Stomach (tissue), 19 donors: Measurements from ENCODE around the gene RLN2. TPM values are rescaled to one million over a fixed set of nuclear protein-coding genes. Genes with fewer than 3 reads are reported as not detected.
"Not testable (repeated sequence)": the region's sequence is repeated elsewhere in the genome, so short reads cannot be mapped to it uniquely, and the experiment has no call there.

Source experiments
- DNase-seq, 2 donors: peaks; one replicate each; pipeline versions ENCODE4 v3.0.0 to v3.0.0-alpha.2; 2013 to 2019
- H3K27ac ChIP-seq, 5 donors: fragments of 200-600 bp in 4 of 5; sonication (generic) in 4 of 5; one replicate each; pipeline ENCODE4 v1.5.1; 2013 to 2019; ENCODE audit warnings: mild to moderate bottlenecking in 1 of 5, moderate library complexity in 1 of 5
- H3K27me3 ChIP-seq, 3 donors: fragments of 200-600 bp; sonication (generic); one replicate each; pipeline ENCODE4 v1.5.1; 2017 to 2019; ENCODE audit warnings: mixed run types in 1 of 3
- H3K36me3 ChIP-seq, 4 donors: fragments of 200-600 bp; sonication (generic); 1 replicate in 3 of 4; 2 replicates in 1 of 4; pipeline ENCODE4 v1.5.1; 2016 to 2019
- H3K4me1 ChIP-seq, 4 donors: fragments of 200-600 bp; sonication (generic); one replicate each; pipeline ENCODE4 v1.5.1; 2016 to 2019
- H3K4me3 ChIP-seq, 4 donors: fragments of 200-600 bp; sonication (generic) in 3 of 4; one replicate each; pipeline ENCODE4 v1.5.1; 2016 to 2019; ENCODE audit warnings: mild to moderate bottlenecking in 1 of 4
- H3K9me3 ChIP-seq, 4 donors: fragments of 200-600 bp; sonication (generic); one replicate each; pipeline ENCODE4 v1.5.1; 2016 to 2019
- EP300 ChIP-seq: sonication (generic); formaldehyde crosslinking; IDR thresholded peaks from one replicate; pipeline ENCODE4 v1.6.1; 2017; ENCODE audit warnings: antibody characterized with exemption
- POLR2A ChIP-seq, 4 donors: fragments of 450-650 bp; IDR thresholded peaks; one replicate each; pipeline ENCODE4 v1.6.1; 2016; ENCODE audit warnings: antibody characterized with exemption in 4 of 4, control low read depth in 2 of 4, mild to moderate bottlenecking in 1 of 4, moderate library complexity in 1 of 4
- POLR2AphosphoS5 ChIP-seq, 3 donors: sonication (generic); formaldehyde crosslinking; IDR thresholded peaks; one replicate each; pipeline ENCODE4 v1.6.1; 2016; ENCODE audit warnings: antibody characterized with exemption in 3 of 3
- WGBS, 5 donors: extraction: QIAGEN DNeasy Blood & Tissue Kit in 3 of 5; methylation state at CpG; one replicate each; pipeline versions ENCODE4 v1.1.5 to v1.1.7; 2013 to 2018; 5-methylcytosine and 5-hydroxymethylcytosine counted together
- intact Hi-C: fragments of 100-400 bp; cut with DNase I; formaldehyde crosslinking; loops from one replicate; pipeline ENCODE4 v1.15.1; 2023; ENCODE audit warnings: low total_unique reads
- long read RNA-seq, 10 donors: transcript quantifications; one replicate each; lab custom pipeline, GENCODE V29; 2026
- polyA plus RNA-seq, 3 donors: library from polyadenylated mRNA; stranded (reverse); fragments of 200-250 nt; gene quantifications; one replicate each; pipeline ENCODE4 v1.2.3, GENCODE V29; 2013
- total RNA-seq, 5 donors: library from RNA; depleted of rRNA; stranded (reverse); fragments of >200 nt; gene quantifications; one replicate each; pipeline versions ENCODE4 v1.1.0 to v1.2.3, GENCODE V29; 2014 to 2016
- TF ChIP-seq, protein P1 (sequence below), 7 experiments: fragments of 450-650 bp in 4 of 7; fragments of 200-600 bp in 3 of 7; sonication (generic) in 3 of 7; IDR thresholded peaks; one replicate each; pipeline ENCODE4 v1.5.1; 2016 to 2019; ENCODE audit warnings: antibody characterized with exemption in 7 of 7, control low read depth in 2 of 7, mild to moderate bottlenecking in 1 of 7
- donor health status: healthy with polysubstance abuse.
- donor health status: Bipolar disorder and iron deficiency.
- donor health status: healthy.

The RLN2 gene
- under 1 TPM in 1 of 5 donors, not detected in 4; 0.37 TPM for total RNA-seq
- under 1 TPM in 1 of 3 donors, not detected in 2; 0.83 TPM for polyA plus RNA-seq
- long read RNA-seq, donor 1, result 0 reads
- long read RNA-seq, donor 2, result 0 reads
- long read RNA-seq, donor 3, result 0 reads
- long read RNA-seq, donor 4, result 0 reads
- long read RNA-seq, donor 5, result 0 reads
- long read RNA-seq, donor 6, result 0 reads
- long read RNA-seq, donor 7, result 0 reads
- long read RNA-seq, donor 8, result 0 reads
- long read RNA-seq, donor 9, result 0 reads
- long read RNA-seq, donor 10, result 0 reads

GRCh38 chr9:5303840-5304795, at the start of gene RLN2:
Gene RLN2 (minus strand): TSS chr9:5304716. CDS start chr9:5304580, 136 bp downstream.
- H3K27me3 ChIP-seq, H3K4me1 ChIP-seq, H3K4me3 ChIP-seq, H3K36me3 ChIP-seq, intact Hi-C loops, H3K9me3 ChIP-seq, H3K27ac ChIP-seq: not testable (repeated sequence)
- 19 to 27% (median 26%) methylated on average over 14 to 15 of the region's 50 CpGs for WGBS, 5 donors
- peak in 1 of 2 donors; percentile 15 for DNase-seq

DNA sequence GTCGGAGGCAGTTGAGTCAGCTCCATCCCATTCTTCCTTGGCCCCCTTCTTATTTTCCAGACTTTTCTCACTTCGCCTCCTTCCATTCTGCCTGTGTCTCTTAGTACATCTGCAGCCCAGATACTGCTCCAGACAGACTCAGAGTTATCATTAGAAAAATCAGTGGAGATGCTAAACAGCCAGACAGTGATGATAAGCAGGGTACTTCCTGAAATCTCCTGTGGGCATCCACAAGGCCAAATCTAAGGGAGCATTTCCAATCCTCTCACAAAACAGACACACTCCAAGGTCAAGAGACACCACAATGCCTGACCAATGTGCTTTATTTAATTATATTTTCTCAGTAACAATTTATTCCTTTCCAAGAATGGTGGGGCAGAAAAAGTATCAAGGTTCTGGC, 49.7 kb upstream of the RLN2 start:
- Histone ChIP-seq H3K9me3 (peaks cover 0 to 17% (median 3%) of the 10 kb centered on the region in 4 donors), H3K27ac (no peak overlapping the region), H3K4me1 (no peaks in the 10 kb centered on the region), H3K36me3 (peaks cover 0 to 18% (median 8%) of the 10 kb centered on the region in 4 donors), H3K4me3 (no peak overlapping the region), H3K27me3 (no peaks in the 10 kb centered on the region)
- TF ChIP-seq, protein P1, sequence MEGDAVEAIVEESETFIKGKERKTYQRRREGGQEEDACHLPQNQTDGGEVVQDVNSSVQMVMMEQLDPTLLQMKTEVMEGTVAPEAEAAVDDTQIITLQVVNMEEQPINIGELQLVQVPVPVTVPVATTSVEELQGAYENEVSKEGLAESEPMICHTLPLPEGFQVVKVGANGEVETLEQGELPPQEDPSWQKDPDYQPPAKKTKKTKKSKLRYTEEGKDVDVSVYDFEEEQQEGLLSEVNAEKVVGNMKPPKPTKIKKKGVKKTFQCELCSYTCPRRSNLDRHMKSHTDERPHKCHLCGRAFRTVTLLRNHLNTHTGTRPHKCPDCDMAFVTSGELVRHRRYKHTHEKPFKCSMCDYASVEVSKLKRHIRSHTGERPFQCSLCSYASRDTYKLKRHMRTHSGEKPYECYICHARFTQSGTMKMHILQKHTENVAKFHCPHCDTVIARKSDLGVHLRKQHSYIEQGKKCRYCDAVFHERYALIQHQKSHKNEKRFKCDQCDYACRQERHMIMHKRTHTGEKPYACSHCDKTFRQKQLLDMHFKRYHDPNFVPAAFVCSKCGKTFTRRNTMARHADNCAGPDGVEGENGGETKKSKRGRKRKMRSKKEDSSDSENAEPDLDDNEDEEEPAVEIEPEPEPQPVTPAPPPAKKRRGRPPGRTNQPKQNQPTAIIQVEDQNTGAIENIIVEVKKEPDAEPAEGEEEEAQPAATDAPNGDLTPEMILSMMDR (IDR thresholded peaks at IDR 0.05), result no peak
- DNase-seq, result no peak
- intact Hi-C loops, result no loop called here
- 79 to 95% (median 94%) methylated on average over 2 of the region's 2 CpGs for WGBS, 5 donors

DNA sequence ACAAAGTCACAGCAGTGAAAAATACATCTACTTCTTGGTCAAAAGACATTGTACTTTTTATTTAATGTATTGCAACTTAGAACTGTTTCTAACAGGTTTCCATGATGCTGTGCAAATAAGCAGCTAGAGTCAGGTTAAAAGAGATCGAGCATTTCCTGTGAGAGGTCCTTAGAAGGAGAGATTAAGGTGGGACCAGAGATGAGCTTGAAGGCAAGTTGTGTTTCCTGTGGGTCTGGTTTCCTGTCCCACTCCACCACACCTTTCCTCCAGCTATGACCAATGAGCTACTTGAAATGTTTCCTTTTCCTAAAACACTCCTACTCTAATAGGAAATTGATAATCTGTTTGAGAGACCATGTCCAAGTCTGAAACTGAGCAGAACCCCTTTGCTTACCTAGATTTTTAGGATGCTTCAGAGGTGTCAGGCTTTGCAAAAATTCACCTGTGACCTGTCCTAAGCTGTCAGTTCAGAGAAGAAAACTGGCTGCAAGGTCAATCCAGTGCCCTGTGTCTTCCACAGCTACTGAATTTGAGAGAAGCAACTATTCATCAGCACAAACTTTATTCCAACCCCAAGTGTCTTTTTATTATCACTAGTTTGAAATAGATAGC, 48.2 kb upstream of the RLN2 start:
- 45 to 59% (median 54%) methylated on average over 1 of the region's 1 CpG for WGBS, 5 donors
- no peak for TF ChIP-seq POLR2AphosphoS5 (IDR thresholded peaks at IDR 0.05)
- TF ChIP-seq, protein P1 (IDR thresholded peaks at IDR 0.05), result no peak
- TF ChIP-seq EP300, result no peak
- TF ChIP-seq POLR2A (IDR thresholded peaks at IDR 0.05), result no peak
- H3K27me3 ChIP-seq, result no peaks in the 10 kb centered on the region
- H3K4me1 ChIP-seq, result no peaks in the 10 kb centered on the region
- no peak overlapping the region for H3K4me3 ChIP-seq
- intact Hi-C loops, result no loop called here
- peaks cover 0 to 20% (median 3%) of the 10 kb centered on the region in 4 donors for H3K9me3 ChIP-seq
- no peak overlapping the region for H3K27ac ChIP-seq
- peak in 1 of 2 donors; percentile 17 for DNase-seq
- peaks cover 0 to 18% (median 7%) of the 10 kb centered on the region in 4 donors for H3K36me3 ChIP-seq

- H3K27me3 ChIP-seq, H3K4me1 ChIP-seq, intact Hi-C loops, H3K36me3 ChIP-seq, H3K9me3 ChIP-seq, H3K27ac ChIP-seq: not testable (repeated sequence)
- H3K4me3 ChIP-seq, result peak within 1 kb of the TSS in 1 of 4 donors; percentile 26
- 12 to 50% (median 21%) methylated on average over 4 to 14 of the region's 50 CpGs for WGBS, 5 donors
- peak in 1 of 2 donors; percentile 17 for DNase-seq
Observed at GRCh38 chr9:5338992-5339981, 34.8 kb upstream of the RLN2 start, which contains the start of gene RLN1. Gene RLN1 (minus strand): TSS chr9:5339876. CDS start chr9:5339746, 130 bp downstream.
